HuH-7.5 (cell line): Measurements from ENCODE around the gene ALAS2.
A peak's percentile ranks its signal among the peaks of the same experiment; 100 is the strongest.
"Not testable (repeated sequence)": the region's sequence is repeated elsewhere in the genome, so short reads cannot be mapped to it uniquely, and the experiment has no call there.

Experiments
- DNase-seq: peaks from one replicate; pipeline ENCODE4 v3.0.0; 2011; ENCODE audit warnings: low spot score

Gene ALAS2

DNA sequence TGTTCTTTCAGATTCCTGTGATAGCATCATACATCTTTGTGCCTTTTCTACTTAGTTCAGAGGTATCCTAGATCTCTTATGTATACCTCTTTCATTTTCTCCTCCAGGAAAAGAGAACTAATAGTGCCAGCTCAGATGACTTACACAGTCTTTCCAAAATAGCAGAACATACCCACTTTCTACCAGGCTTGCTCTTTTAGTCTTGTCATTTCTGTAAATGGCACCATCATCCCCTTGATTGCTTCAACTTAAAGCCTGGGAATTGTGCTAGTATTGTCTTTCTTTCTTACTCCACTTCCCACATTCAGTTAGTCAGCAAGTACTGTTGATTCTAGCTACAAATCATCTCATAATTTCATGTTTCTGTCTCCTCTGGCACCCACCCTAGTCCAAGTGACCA is 25.5 kb downstream of the ALAS2 start:
- DNase-seq: no peak

DNA sequence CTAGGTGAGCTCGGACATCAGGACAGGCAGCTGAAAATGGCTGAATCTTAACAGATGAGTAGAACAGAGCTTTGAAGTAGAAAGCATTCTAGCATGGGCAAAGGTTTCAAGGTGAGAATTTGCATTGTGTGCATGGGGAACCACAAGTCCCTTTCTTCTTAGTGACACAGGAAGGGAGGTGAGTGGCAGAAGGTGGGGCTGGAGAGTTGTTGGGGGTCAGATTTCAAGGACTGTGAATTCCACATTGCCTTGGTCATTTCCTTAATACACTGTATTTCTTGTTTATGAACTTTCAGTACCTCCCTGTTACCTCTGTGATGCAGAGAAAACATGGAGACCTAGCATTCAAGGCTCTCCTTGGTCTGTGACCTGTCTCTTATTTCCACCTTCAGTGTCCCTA is 26.5 kb downstream of the ALAS2 start:
- no peak for DNase-seq

DNA sequence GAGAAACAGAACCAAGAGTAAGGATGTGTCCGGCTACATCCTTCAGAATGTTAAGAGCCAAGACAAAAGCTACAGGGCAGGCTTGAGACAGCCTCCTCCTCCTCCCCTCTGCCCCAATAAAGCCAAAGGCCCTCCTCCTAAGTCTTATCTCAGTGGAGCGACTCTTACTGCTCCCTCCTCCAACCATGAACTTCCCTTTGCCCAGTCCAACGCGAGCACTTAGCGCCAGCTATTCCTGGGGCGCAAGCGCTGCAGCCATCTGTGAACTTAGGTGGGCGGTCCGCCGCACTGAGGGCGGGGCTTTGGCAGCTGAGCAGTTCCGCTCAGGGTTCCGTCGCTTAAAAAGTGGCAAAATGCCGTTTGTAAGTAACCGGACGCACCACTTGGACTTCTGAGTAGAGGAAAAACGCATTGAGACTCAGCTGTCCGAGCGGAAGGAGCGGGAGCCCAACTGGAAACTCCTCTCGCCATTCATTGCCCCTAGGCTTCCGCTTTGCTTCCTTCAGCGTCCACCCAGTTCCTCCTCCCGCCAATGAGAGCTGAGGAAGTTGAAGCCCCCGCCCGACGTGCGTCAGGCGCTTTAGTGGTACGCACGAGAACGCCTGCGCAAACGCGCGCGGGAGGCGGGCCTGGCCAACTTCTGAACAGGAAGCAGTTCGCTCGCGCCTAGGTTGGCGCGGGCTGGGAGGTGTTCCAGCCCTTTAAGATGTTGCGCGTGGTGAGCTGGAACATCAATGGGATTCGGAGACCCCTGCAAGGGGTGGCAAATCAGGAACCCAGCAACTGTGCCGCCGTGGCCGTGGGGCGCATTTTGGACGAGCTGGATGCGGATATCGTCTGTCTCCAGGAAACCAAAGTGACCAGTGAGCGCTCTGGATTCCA is 30.8 kb downstream of the ALAS2 start, which contains the start of gene APEX2:
Gene APEX2, plus strand, starts transcription at position 647 of the 882 bp plus-strand sequence. Its CDS starts 60 bp downstream, at position 707.
- DNase-seq: peak; percentile 63

DNA sequence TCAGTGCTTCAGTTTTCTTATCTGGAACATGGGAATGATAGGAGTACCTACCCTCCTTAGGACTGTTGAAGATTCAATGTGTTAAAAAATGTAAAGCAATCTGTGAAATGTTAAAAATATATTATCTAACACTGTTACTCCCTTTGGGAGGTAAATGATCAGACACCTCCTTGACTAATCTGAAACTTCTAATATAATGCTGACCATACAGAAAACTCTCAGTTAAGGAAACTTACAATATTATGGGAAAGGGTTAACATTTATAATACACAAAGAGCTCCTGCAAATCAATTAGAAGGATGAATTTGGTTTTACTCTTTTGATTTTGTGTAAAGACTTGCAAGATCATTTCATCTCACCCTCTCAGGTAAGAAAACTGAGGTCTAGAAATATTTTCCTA is 35.2 kb downstream of the ALAS2 start:
- DNase-seq: no peak

DNA sequence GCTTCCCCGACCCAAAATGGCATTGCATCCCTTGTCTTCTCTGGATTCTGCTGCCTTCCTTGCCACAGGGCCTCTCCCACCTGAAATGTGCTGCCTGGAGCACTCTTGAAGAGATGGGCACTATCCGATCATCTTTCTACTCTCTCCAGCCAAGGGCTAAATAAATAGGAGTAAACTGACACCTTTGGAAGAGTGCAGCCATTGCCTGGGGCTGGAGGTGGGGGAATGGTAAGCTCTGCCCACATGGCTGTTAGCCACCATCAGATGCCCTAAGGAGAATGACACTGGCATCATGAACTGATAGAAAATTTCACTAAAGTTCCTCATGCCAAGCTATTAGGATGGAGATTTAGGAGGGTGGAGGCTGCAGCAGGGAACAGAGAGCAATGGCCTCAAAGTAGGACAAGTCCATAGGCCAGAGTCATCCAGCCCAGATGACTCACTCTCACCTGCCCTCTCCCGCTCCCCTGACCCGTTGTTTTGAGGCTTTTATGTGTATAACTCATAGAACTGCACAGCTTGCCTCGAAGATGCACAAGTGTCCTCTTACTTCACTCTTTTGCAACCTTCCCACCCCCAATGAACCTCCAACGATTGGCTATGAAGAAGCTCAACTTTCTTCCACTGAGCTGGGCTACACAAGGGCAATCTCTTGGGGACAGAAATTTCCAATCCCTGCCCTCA is 36.0 kb downstream of the ALAS2 start:
- DNase-seq: no peak

DNA sequence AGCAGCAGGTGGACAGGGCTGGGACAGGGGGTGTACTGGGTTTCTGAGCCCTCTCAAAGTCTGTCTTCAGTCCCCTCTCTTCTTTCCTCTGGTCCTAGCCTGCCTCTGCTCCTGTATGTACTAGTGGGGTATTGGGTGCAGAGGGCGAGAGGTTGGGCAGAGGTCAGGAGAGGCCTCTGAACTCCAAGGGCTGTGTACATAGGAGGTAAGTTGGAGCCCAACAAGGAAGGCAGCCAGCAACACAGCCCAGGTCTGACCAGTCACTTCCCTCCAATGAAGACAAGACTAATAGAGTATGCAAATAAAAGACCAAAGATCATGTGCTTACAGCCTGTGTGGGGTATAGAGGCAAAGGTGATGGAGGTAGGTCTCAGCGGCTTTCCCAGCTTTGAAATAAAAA is 36.7 kb downstream of the ALAS2 start, which contains the start of gene PFKFB1:
Gene PFKFB1, minus strand, starts transcription at position 90 of the 400 bp plus-strand sequence. CDS start 181 bp downstream, outside the sequence.
- no peak for DNase-seq

DNA sequence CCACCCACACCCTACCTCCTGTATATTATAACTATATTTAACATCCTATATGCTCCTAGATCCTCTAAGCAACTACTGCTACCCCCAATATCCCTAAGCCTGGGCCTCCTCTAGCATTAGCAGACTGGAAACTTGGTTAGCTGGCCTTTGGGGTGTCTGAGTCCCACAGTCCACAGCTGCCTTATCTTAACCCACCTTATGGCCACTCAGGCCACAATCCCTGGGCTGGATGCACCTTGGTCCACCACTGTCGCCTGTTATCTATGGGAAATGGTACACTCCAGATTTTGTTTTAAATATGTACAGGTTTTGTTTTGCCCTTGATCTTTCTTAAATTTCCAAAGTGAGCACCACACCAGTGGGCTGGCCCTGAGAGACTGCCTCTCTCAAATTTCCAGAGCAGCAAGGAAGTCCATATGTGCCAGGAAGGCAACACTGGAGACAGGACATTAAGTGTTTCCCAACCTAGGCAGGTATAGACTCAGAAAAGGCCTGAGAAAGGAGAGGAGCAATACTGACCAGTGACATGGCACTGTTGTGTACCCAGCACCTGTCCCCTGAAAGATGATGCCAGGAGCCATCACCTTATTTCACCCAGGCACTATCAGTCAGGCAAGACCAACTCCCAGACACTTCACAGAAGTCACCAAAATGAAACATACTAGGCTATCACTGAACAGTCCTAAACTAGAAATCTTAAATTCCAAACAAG is 37.7 kb downstream of the ALAS2 start:
- no peak for DNase-seq

DNA sequence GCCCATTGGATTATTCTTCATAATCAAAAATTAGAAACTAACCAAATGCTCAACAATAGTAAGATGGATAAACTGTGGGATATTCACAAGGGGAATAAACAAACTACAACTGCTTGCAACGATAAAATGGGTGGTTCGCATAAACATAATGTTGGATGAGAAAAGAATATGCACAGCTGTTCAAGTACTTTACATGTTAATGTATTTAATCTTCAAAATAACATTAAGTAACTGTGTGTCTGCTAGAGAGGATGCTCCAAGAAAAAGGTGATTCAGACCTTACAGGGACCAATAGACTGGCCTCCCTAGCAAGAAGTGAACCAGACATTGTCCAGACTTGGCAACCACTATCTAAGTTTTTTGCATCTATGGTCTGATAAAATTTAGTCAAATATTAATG is 39.1 kb downstream of the ALAS2 start:
- DNase-seq: no peak

DNA sequence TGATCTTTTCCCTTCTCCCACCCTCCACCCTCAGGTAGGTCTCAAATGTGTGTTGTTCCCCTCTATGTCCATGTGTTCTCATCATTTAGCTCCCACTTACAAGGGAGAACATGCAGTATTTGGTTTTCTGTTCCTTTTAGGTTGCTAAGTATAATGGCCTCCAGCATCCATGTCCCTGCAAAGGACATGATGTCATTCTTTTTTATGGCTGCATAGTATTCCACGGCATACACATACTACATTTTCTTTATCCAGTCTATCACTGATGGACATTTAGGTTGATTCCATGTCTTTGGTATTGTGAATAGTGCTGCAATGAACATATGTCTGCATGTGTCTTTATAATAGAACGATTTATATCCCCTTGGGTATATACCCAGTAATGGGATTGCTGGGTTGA is 47.5 kb downstream of the ALAS2 start:
- not testable (repeated sequence) for DNase-seq

DNA sequence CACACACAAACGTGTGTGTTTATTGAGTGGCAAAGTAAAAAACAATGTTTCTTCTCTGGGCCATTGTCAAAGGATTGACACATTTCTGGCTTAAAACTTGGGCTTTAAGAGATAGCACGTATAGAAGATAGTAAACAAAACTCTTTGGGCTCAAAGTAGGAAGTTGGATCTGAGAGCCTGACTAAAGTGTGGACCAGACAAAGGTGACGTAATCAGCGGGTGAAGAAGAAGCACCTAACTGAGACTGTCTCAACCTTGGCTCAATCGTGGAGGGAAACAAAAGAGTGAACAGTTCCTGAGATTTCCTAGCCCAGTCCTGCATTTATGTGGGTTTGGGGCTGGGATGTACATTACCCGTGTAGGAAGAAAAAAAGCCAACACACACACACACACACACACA is 50.4 kb downstream of the ALAS2 start:
- DNase-seq: no peak

DNA sequence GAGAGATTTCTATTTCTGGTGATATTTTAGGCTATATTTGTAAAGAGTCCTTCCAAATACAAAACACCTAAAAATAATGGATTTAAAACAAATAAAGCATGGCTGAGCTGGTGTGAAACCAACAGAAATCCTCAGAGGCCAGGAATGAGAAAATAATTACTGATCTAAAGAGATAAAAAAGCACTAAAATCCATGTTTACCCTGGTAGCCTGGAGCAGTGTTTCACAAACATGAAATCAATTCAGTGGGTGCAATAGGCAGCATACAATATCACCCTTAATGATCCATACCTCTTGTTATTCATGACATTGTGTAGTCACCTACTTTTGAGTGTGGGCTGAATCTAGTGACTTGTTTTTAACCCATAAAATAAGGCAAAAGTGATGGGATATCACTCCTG is 51.3 kb downstream of the ALAS2 start:
- no peak for DNase-seq

DNA sequence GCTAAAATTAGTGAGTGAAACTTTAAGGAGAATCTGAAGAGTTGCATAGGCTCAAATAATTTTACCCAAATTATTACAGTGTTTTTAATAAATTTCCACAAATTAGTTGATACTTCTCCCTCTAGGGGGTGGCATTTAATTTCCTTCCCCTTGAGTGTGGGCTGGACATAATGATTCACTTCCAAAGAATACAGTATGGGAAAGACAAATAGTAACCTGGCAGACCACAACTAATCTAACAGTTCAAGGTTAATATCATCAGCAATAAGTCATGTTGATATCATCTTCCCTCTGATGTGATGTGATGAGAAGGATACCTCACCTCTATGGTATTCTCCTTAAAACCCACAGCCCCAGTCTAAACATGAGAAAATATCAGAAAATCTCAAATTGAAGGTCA is 52.3 kb downstream of the ALAS2 start:
- DNase-seq: no peak

DNA sequence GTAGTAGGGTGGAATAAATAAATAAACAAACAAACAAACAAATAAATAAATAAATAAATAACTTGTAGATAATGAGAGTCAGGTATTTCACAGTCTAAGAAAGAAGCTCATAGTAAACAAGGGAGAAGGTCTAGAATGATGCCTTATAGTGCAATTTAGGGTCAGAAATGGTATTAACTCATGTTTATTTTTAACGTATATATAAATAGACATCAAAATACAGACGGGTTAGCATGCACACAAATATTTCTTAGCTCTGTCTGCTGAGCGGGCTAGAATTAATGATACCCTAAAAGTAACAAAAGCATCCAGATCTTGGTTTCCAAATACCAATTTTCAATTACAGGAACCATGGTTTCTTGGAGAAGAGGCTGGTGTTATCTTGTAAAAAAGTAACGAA is 53.4 kb downstream of the ALAS2 start:
- DNase-seq: no peak

DNA sequence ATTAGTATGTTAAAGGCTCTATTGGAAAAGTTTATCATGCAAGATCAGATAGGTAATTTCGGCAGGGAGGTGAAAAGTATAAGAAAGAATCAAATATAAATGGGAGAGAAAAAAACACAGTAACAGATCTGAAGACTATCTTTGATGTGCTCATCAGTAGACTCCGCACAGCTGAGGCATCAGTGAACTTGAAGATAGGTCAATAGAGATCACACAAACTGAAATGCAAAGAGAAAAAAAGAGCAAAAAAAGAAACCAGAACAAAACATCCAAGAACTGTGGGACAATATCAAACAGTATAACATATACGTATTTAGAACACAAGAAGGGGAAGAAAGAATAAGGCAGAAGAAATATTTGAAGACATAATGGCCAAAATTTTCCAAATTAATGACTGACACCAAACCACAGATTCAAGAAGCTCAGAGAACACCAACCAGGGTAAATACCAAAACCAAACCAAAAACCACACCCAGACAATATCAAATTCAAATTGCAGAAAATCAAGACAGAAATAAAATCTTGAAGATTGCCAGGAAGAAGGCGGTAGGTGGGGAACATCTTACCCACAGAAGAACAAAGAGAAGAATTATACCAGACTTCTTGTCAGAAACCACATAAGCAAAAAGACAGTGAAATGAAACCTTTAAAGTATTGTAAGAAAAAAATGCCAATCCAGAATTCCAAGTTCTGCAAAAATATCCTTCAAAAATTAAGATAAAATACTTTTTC is 65.8 kb downstream of the ALAS2 start:
- DNase-seq: no peak

DNA sequence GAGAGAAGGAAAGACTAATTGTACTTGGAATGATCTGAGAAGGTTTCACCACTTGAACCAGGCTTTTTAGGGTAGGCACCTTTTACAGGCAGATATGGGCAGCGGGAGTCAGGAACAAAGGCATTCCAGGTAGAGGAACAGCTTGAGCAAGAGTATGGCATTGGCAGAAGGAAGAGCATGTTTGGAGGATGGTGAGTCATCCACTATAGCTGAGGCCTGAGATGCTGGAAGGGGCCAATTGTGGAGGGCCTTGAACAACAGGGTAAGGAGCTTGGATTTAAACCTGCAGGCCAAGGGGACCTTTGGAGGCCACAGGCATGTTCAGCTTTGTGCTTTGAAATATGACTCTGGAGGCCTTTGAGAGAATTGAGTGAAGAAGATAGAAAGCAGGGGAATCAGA is 69.0 kb downstream of the ALAS2 start:
- no peak for DNase-seq
